ENCODE measurements around the gene MRPS18A. TPM values are rescaled to one million over a fixed set of nuclear protein-coding genes. Genes with fewer than 3 reads are reported as not detected.

MRPS18A gene
- 10 to 100 TPM; 42.5 to 56.2 (median 50.9) TPM for total RNA-seq

DNA sequence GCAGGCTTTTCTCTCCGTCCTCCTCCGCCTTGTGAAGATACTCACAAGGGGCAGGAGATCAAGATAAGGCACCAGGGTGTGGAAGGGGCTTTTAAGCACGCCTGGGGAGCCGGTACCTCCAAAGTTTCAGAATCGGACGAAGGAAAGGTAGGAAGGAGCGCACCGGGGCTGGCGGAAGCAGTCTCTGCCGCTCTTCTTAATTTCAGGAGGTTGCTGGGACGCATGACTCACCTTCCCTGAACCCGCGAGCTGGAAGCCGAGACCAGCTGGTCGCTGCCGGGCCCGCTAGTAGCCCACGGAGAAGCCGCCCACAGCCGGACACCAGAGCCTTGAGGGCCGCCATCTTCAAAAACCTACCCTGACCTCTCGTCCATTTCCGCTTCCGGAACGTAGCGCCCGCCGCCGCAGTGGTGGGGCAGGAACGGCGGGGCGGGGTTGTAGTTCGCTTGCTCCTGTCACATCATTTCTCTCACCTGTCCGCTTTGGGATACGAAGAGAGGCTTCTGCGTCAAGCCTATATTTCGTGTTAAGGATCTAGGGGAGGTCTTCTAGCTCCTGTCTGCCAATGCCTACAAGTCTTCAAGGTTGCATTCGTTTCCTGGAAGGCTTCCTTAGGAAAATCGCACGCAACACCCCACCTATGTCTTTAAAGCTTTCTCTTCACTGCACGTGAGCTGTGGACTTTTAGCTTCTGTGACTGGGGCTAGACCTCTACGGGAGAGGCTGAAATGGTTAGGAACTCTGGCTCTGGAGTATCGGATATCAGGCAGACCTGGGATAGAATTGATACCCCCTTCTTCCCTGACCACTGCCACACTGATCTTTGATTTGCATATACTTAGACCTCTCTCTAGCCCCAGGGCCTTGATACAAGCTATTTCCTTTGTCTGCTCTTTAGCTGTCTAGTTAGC is at the start of gene MRPS18A:
TSS of gene MRPS18A (minus strand) at position 355 of the 911 bp plus-strand sequence. CDS start at position 343, 12 bp downstream.
- TF ChIP-seq, protein P1, sequence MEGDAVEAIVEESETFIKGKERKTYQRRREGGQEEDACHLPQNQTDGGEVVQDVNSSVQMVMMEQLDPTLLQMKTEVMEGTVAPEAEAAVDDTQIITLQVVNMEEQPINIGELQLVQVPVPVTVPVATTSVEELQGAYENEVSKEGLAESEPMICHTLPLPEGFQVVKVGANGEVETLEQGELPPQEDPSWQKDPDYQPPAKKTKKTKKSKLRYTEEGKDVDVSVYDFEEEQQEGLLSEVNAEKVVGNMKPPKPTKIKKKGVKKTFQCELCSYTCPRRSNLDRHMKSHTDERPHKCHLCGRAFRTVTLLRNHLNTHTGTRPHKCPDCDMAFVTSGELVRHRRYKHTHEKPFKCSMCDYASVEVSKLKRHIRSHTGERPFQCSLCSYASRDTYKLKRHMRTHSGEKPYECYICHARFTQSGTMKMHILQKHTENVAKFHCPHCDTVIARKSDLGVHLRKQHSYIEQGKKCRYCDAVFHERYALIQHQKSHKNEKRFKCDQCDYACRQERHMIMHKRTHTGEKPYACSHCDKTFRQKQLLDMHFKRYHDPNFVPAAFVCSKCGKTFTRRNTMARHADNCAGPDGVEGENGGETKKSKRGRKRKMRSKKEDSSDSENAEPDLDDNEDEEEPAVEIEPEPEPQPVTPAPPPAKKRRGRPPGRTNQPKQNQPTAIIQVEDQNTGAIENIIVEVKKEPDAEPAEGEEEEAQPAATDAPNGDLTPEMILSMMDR (IDR thresholded peaks at IDR 0.05): no peak
- no peak for TF ChIP-seq POLR2A (IDR thresholded peaks at IDR 0.05)
- H3K4me3 ChIP-seq (ENCODE audit: low read depth, poor library complexity, severe bottlenecking): peak within 1 kb of the TSS; percentile 94
- 1 to 3% methylated on average over 41 to 43 of the region's 43 CpGs for WGBS, 2 donors
- peak; percentile 73 to 96 for DNase-seq (ENCODE audit: low spot score in 2 of 2)
- intact Hi-C loops (cut with DNase I; ENCODE audit: low total_unique reads): no loop called here

DNA sequence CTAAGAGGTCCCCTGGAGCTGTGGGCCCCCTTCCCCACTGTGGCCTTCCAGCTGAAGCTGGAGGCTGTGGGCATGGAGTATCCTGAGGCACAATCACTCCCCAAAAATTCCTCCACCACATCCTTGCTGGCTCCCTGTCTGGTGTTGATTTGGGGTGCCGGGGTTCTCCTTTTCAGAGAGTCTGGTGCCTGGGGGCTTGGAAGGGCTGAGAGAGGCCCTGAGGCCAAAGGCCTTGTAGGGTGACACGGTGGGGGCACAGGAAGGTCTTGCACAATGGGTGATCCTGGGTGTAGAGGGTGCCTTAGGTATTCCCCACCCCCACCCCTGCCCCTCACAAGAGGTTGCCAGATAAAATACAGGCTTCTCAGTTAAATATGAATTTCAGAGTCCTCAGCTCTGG is 49.3 kb upstream of the MRPS18A start:
- no peak overlapping the region for H3K4me3 ChIP-seq (ENCODE audit: low read depth, poor library complexity, severe bottlenecking)
- DNase-seq (ENCODE audit: low spot score in 2 of 2): peak in 1 of 2 donors; percentile 78
- WGBS, 2 donors: 82 to 86% methylated on average over 2 of the region's 2 CpGs
- TF ChIP-seq, protein P1 (IDR thresholded peaks at IDR 0.05): no peak
- no peak for TF ChIP-seq POLR2A (IDR thresholded peaks at IDR 0.05)
- intact Hi-C loops (cut with DNase I; ENCODE audit: low total_unique reads): no loop called here

DNA sequence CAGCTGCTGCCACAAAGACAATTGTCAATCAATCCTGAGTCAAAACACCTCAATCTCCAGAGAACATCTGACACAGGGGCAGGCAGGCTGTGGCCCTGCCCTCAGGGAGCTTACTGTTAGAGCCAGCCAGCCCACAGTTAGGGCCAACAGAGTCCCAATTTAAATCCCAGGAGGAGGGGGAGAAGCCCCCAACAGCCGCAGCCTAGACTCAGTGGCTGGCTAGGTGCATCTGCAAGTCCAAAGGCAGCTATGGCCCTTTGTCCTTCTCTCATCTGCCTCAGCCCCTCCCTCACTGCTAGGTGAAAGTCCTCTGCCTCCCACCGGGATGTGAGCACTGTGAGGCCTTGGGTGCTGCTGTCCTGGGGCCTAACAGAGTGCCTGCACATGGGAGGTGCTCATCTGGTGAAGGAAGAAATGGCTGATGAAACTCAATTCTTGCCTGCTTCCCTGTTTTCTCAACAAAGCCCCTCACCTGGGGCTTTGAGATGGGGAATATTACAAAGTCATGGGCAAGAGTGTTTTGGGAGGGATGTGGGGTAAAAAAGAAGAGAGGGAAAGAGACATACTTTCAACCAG is 48.7 kb upstream of the MRPS18A start:
- peak in 1 of 2 donors; percentile 74 for DNase-seq (ENCODE audit: low spot score in 2 of 2)
- no peak for TF ChIP-seq POLR2A (IDR thresholded peaks at IDR 0.05)
- TF ChIP-seq, protein P1 (IDR thresholded peaks at IDR 0.05): no peak

DNA sequence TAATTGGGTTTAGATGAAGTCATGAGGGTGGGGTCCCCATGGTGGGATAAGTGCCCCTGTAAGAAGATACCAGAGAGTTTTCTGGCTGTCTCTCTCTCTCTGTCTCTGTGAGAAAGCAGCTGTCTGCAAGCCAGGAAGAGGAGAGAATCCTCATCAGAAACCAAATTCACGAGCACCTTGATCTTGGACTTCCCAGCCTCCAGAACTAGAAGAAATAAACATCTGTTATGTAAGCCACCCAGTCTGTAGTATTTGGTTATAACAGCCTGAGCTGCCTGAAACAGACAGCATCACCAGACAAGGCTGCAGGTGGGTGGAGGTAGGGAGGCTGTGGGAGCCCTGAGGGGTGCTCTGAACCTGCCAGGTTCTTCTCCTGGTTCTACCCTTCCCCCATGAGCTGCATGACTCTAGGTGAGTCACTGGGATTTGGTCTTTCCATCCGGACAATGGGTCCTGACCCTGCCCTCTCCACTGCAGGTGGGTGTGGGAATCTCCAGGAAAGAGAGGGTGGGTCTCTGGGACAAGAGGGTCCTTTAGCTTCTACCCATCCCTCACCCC is 48.1 kb upstream of the MRPS18A start:
- 76 to 81% methylated on average over 2 of the region's 2 CpGs for WGBS, 2 donors
- TF ChIP-seq, protein P1 (IDR thresholded peaks at IDR 0.05): no peak
- TF ChIP-seq POLR2A (IDR thresholded peaks at IDR 0.05): no peak
- H3K4me3 ChIP-seq (ENCODE audit: low read depth, poor library complexity, severe bottlenecking): no peak overlapping the region
- intact Hi-C loops (cut with DNase I; ENCODE audit: low total_unique reads): no loop called here
- peak in 1 of 2 donors; percentile 67 for DNase-seq (ENCODE audit: low spot score in 2 of 2)

More for the DNA sequence above, 48.7 kb upstream of the MRPS18A start:
- intact Hi-C loops (cut with DNase I; ENCODE audit: low total_unique reads): no loop called here
- WGBS, 2 donors: 86 to 100% methylated on average over 1 to 2 of the region's 2 CpGs
- H3K4me3 ChIP-seq (ENCODE audit: low read depth, poor library complexity, severe bottlenecking): no peak overlapping the region

DNA sequence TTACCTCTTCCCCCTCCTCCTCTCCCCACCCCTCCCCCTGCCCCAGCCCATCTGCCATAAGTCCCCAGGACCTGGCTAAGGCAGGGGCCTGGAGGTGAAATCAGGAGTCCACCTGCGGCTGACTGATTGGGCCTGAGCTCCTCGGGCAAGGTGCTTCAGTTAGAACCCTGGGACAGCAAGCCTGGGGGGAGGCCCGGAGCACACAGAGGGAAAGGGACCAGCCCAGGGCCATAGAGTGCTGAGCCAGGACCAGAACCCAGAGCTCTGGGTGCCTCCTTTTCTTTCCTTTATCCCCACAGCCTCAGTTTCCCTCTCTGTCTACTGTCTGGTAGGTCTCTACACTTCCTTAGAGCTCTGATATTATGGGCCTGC is 46.7 kb upstream of the MRPS18A start:
- intact Hi-C loops (cut with DNase I; ENCODE audit: low total_unique reads): no loop called here
- DNase-seq (ENCODE audit: low spot score in 2 of 2): no peak
- TF ChIP-seq, protein P1 (IDR thresholded peaks at IDR 0.05): no peak
- TF ChIP-seq POLR2A (IDR thresholded peaks at IDR 0.05): no peak
- no peak overlapping the region for H3K4me3 ChIP-seq (ENCODE audit: low read depth, poor library complexity, severe bottlenecking)
- 65 to 69% methylated on average over 3 of the region's 3 CpGs for WGBS, 2 donors

All from lower leg skin (tissue), 4 donors.